Spleen (tissue), 7 donors: ENCODE results near the gene TMTC2.

Experiments used
- CTCF ChIP-seq, 11 experiments: fragments of 200-600 bp in 7 of 11; fragments of 450-650 bp in 4 of 11; sonication (generic) in 4 of 11; IDR thresholded peaks in 8 of 11; conservative IDR thresholded peaks in 3 of 11; 1 replicate in 7 of 11; 2 replicates in 4 of 11; pipeline versions ENCODE4 v1.4.0 to v1.8.0; 2016 to 2021; ENCODE audit warnings: antibody characterized with exemption in 11 of 11, inconsistent platforms in 4 of 11, mild to moderate bottlenecking in 1 of 11
- POLR2A ChIP-seq, 3 donors: fragments of 450-650 bp; IDR thresholded peaks; one replicate each; pipeline ENCODE4 v1.5.1; 2017; ENCODE audit warnings: antibody characterized with exemption in 3 of 3, mild to moderate bottlenecking in 1 of 3
- POLR2AphosphoS5 ChIP-seq, 3 donors: sonication (generic); formaldehyde crosslinking; IDR thresholded peaks; one replicate each; pipeline ENCODE4 v1.5.1; 2017; ENCODE audit warnings: antibody characterized with exemption in 3 of 3
- donor health status: DM: no; HTN: no; CAD: no; lungs with moderate emphysema.
- donor health status: DM: no; HTN: no; CAD: no.
- donor health status: DM: no; HTN: no; CAD: no.

GRCh38 chr12:82723093-82723492, 36.4 kb downstream of the TMTC2 start:
- no peak for TF ChIP-seq POLR2A (IDR thresholded peaks at IDR 0.05)
- TF ChIP-seq CTCF (IDR thresholded peaks at IDR 0.05 in 8 of 11, conservative IDR thresholded peaks at IDR 0.05 in 3 of 11): no peak
- no peak for TF ChIP-seq POLR2AphosphoS5 (IDR thresholded peaks at IDR 0.05)
